ENCODE results near the gene CCBE1.
"Not testable (repeated sequence)": the region's sequence is repeated elsewhere in the genome, so short reads cannot be mapped to it uniquely, and the experiment has no call there.

Gene CCBE1

DNA sequence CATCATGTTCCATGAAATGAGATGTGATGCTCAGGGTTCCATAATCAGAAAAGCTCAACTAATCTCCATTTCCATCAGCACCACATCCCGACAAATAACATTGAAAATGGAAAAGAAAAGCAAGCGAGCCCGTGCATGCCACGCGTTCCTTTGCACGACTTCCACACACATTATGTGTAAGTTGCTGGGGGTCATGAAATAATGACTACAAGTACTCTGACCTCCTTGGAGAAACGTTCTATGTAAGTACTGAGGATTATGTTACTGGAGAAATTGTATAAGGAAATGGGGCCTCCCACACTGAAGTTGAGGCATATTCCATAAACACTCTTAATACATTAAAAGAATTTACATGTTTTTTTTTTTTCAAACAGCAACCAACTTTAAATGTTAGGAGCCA is 38.3 kb downstream of the CCBE1 start:
- DNase-seq (ENCODE audit: low read depth in 2 of 3, low spot score in 2 of 3) = no peak

DNA sequence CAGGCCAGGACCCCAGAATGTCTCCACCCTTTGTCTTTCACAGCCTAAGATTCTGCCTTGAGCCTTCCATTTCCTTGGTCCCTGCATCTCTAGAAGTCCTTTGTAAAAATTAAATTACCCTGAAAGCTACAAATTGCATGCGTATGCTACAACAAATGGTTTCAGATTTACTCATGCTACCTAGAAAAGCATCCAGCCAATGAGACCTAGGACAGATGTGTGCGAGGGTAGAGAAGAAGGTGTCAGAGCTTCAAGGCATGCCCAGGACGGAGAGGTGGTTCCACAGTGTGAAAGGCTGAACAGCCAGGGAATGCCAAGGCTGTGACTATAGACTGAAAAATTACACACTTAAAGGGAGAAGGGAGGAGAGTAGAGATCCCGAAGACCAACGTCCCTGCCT is 40.2 kb downstream of the CCBE1 start:
- no peak for DNase-seq (ENCODE audit: low read depth in 2 of 3, low spot score in 2 of 3)

DNA sequence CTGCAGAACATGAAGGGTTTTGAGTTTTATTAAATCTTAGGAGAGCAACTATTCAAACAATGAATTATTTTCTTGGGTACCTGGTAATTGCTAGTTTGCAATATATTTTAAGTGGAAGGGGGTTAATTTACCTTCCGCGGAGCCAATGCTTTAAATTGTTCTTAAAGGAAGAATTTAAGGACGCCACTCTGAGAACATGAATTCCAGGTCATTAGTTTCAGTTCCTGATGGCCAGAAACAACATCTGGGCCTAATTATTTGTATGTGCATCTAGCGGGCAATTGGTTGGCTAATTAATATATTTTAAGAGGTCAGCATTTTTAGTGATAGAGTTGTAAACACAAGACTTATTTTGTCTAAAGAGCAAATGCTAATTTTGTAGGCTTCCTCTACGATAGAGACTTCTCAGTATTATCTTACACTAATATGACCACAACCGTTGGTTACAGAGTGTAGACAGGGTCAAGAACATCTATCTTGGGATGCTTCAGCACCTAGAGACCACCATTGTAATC is 40.8 kb downstream of the CCBE1 start:
- DNase-seq (ENCODE audit: low read depth in 2 of 3, low spot score in 2 of 3) = no peak

DNA sequence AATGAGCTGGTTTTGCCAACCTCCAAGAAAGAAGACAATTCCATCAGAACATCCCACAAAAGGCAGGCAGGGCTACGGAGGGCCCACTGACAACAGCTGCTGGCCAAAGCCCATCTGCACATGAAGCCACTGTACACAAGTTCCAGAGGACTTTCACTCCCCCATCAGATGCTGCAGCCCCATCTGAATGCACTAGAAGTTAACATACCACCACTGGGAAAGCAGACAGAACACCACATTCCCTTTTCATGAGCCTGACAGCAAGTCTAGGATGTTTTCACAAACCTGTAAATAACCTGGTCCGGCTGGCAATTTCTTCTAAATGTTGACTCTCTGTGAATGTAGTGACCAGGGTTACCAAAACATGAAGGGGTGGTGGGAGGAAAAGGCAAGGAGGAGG is 41.5 kb downstream of the CCBE1 start:
- DNase-seq (ENCODE audit: low read depth in 2 of 3, low spot score in 2 of 3) = no peak

DNA sequence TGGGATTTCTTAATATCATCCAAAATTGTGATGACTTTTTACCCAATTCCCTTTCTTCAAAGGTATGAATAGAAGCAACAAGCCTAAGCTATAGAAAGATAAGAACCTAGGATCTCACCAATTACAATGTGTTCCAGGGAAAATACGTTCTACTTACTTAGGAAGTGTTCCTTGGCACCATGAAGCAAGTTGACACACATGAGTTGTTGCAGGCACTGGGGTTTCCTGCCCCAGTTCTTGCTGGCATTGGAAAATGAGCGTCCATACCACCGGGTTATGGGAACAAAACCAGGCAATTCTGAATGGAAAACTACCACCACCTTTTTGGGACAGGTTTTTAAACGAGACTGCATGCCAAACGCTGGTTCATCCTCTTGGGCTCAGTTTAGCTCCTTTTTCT is 46.2 kb downstream of the CCBE1 start:
- DNase-seq (ENCODE audit: low read depth in 2 of 3, low spot score in 2 of 3) = no peak

DNA sequence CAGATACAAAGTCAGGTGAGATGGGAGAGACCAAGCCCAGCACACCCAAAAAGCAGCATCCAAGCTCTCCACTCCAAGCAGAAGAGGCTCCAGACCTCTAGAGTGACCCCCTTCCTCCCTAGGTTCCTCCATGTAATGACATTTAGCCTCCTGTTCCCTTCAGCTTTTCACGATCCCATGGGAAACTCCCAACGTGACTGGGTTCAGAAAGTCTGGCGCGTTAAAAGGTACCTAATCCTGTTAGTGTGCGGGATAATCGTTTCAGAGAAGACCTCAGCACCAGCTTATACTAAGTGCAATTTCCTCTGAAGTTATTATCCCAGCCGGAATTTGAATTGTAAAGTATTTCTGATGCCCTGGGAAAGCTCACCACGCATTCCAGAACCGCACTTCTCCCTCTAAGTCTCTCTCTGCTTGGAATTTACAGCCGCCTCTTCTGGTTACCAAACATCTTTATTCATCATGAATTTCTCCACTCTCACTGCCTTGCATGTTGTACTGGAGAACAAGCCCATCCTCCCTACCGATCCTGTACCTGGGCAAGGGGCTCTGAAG is 46.9 kb downstream of the CCBE1 start:
- DNase-seq (ENCODE audit: low read depth in 2 of 3, low spot score in 2 of 3) = no peak

DNA sequence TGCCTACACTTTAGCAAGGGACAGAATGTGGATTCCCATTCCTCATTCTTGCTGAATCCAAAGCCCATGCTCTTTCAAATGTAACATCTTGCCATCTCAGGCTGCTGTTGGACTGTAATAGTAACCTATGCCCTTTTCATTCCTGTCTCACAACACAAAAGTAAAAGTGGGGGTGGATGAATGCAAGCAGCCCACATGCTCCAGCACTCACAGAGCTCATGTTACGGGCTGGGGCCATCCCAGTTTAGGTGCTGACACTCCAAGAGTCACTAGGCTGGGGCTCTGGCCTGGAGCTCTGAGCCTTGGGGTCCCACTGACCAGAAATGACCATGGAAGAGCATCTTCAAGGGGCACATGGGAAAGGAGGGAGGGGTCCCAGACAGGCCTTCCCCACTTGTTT is 47.6 kb downstream of the CCBE1 start:
- DNase-seq (ENCODE audit: low read depth in 2 of 3, low spot score in 2 of 3) = no peak

DNA sequence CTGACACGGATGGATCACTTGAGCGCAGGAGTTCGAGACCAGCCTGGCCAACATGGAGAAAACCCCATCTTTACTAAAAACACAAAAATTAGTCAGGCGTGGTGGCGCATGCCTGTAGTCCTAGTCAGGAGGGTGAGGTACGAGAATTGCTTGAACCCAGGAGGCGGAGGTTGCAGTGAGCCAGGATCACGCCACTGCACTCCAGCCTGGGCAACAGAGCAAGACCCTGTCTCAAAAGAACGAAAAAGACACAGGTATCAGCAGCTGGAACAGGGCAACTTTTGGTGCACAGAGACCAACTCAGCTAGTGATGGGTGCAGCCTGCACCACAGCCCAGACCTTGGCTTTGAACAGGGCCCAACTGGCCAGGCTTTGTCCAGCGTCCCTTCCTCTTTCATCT is 48.8 kb downstream of the CCBE1 start:
- not testable (repeated sequence) for DNase-seq (ENCODE audit: low read depth in 2 of 3, low spot score in 2 of 3)

DNA sequence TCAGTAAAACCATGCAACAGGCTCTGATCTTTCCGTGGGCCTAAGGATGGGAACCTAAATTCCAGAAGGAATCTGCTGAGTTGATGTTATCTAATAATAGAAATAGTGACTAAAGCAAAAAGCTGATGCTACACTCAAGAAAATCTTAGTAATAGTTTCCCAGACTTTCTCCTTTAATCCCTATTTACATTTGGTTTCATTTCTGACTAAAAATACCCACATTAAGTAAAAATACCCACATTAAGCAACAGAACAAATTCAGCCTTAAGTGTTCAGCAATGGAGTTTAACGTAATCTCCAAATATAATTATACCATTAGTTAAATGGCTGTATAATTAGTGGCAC is 50.3 kb downstream of the CCBE1 start:
- no peak for DNase-seq (ENCODE audit: low read depth in 2 of 3, low spot score in 2 of 3)

DNA sequence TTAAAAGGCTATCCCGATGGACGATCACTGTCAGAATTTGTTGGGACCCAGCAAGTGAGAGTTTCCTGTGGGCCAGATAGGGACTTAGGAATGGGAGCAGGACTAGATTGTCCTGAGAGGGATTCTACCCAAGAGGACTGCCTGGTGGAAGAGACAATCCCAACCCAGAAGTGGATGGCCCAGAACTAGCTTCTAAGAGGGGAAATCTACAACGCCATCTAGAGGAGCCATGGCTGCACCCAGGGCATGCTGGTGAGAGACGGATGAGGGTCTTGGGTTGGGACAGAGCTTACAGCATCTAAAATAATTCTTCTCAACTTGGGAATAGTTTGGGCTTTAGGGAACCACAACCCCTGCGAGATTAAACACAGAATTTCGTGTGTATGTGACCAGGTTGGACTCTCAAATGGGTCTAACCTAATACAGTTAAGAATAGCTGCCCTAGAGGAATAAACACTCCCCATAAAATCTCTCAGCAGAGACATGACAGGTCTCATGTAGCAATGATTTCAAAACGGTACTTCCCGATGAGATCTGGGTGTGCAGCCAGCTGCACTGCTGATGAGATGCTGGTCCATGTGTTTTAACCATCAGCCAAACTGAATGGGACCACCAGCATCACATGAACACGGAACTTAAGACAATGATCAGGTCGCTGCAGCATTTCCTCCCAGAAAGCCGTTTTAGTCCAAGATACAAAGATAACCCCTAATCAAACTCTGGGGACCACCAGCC is 50.8 kb downstream of the CCBE1 start:
- no peak for DNase-seq (ENCODE audit: low read depth in 2 of 3, low spot score in 2 of 3)

DNA sequence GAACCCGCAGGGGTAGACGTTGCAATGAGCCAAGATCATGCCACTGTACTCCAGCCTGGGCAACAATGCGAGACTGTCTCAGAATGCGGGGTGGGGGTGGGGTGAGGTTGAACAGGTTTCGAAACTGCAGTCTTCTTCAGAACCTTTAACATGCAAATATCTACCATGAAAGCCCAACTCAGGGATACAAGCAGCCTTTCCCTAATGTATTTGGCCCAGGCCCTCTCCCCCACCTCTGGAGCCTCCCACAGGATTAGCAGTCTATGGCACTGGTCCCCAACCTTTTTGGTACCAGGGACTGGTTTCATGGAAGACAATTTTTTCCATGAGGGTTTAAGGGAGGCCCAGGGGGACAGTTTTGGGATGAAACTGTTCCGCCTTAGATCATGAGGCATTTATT is 53.5 kb downstream of the CCBE1 start:
- no peak for DNase-seq (ENCODE audit: low read depth in 2 of 3, low spot score in 2 of 3)

DNA sequence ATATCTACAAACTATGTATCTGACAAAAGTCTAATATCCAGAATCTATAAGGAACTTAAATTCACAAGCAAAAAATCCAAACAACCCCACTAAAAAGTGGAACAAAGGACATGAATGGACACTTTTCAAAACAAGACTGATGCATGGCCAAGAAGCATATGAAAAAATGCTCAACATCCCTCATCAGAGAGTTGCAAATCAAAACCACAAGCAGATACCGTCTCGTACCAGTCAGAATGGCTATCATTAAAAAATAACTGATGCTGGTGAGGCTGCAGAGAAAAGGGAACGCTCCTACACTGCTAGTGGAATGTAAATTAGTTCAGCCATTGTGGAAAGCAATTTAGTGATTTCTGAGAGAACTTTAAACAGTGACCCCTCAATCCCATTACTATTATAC is 56.5 kb downstream of the CCBE1 start:
- no peak for DNase-seq (ENCODE audit: low read depth in 2 of 3, low spot score in 2 of 3)

DNA sequence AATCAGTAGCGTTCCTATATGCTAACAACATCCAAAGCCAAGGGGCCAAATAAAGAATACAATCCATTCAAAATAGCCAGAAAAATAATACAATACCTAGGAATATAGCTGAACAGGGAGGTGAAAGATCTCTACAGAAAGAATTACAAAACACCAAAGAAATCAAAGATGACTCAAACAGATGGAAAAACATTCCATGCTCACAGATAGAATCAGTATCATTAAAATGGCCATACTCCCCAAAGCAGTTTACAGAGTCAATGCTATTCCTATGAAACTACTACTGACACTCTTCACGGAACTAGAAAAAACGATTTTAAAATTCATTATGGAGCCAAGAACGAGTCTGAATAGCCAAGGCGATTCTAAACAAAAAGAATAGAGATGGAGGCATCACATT is 57.4 kb downstream of the CCBE1 start:
- no peak for DNase-seq (ENCODE audit: low read depth in 2 of 3, low spot score in 2 of 3)

DNA sequence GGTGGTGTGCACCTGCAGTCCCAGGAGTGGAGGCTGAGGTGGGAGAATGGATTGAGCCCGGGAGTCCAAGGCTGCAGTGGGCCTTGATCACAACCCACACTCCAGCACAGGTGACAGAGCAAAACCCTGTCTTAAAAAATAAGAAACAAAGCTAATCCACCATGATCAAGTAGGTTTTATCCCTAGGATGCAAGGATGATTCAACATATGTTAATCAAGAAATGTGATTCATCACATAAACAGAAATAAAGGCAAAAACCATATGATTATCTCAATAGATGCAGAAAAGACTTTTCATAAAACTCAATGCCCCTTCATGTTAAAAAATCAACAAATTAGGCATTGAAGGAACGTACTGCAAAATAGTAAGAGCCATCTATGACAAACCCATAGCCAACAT is 58.1 kb downstream of the CCBE1 start:
- no peak for DNase-seq (ENCODE audit: low read depth in 2 of 3, low spot score in 2 of 3)

DNA sequence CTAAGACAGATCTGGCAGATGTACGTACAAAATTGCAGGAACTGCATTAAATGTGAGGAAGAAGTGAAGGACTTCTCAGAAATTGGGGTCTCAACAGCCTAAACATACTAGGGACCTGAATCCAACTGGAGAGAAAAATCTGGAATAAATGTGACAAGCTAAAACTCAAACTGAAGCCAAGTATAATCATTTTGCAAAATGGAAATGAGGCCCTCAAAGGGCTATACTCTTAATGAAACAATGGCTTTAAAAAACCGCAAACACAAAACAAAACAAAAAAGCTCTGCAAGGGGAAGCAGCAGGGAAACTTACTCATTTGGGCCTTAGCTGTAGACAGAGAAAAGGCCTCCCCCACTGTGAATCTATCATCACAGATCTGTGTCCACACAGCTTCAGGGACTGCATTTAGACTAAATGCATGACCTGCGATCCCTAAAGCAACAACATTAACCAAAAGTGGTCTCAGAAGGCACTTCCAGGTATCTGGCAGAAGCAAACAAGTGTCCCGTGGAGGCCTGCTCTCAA is 63.2 kb downstream of the CCBE1 start:
- no peak for DNase-seq (ENCODE audit: low read depth in 2 of 3, low spot score in 2 of 3)

DNA sequence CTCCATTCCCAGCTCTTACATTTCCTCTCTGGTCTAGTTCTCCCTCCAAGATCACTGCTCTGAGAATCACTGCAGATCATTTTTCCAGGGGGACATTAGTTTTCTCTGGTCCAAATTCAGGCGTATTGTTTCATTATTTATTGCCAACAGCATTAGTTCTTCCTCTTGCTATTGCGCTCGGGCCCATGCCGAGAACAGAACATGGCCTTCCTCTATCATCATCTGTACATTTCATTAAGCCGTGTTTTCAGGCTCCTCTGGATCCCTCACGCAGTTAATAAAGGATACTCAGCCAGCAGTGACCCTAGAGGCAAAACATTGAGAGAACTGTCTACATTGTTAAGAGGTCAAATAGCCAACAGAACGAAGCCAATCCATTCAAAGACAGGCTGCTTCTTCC is 63.9 kb downstream of the CCBE1 start:
- DNase-seq (ENCODE audit: low read depth in 2 of 3, low spot score in 2 of 3) = no peak

DNA sequence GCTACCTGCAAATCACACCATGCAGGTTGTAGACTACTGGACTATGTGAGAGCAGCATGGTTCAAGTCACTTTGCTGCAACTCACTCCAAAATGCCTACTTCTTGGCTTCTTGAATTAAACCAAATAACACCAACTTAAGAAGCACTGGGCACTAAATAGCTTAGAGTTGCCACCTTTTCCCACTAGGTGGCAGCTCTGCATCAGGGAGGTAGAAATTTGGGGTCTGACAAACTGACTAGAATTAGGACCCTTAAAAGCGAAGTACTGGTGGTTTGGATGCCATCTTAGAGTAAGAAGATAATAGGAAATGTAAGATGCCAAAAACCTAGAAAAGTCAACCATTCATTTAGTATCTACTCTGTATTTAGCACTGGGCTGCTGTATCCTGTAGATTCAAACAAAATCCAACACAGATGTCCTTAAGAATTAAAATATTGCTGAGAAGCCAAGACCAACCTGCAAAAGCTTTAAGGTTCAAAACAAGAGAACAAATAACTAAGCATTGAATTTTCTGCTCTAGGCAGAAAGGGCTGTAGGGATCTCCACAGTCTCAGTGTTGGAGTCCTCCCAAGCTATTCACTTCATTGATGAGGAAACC is 65.5 kb downstream of the CCBE1 start:
- DNase-seq (ENCODE audit: low read depth in 2 of 3, low spot score in 2 of 3) = no peak

DNA sequence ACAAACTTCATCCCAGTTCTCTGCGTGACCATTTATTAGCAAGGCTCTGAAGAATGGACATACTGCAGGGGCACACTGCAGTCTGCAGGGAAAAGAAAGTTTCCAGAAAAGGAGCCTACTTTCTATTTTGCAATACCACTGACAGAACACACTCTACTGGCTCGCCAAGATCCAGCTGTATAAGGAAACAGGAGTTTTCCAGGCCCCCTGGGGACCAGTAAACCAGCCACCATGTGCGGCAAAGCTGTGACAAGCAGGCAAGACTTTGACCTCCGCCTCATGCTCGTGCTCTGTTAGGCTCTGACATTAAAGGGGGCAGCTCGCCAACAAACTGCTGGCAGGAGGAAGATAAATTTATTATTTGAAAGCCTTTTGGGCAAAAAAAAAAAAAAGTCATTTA is 67.3 kb downstream of the CCBE1 start:
- no peak for DNase-seq (ENCODE audit: low read depth in 2 of 3, low spot score in 2 of 3)

DNA sequence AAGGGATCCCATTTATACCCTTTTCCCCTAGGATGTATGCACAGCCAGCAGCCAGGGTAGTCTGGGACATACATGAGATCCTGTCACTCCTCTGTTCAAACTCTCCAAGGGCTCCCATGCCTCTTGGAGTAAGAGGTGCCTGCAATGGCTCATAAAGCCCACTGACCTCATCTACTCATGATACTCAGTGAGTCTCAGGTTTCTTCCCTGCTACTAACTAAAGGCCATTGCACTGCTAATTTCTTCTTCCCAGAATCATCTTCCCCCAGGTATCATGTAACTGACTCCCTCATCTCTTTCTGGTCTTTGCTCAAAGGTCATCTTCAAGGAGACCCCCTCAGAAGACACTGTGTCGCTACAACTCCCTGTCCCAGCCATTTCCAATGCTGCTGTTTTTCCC is 68.2 kb downstream of the CCBE1 start:
- no peak for DNase-seq (ENCODE audit: low read depth in 2 of 3, low spot score in 2 of 3)

DNA sequence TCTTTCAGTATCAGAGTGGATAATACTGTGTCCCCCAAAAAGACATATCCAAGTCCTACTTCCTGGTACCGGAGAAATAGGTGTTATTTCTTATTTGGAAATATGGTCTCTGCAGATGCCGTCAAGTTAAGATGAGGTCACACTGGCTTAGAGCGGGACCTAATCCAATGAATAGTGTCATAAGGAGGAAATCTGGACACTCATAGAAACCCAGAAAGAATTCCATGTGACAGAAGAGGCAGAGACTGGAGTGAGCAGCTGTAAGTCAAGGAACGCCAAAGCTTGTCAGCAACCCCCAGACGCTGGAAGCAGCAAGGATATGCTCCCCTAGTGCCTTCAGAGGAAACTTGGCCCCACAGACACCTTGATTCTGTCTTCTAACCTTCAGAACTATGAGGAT is 69.8 kb downstream of the CCBE1 start:
- DNase-seq (ENCODE audit: low read depth in 2 of 3, low spot score in 2 of 3) = no peak

DNA sequence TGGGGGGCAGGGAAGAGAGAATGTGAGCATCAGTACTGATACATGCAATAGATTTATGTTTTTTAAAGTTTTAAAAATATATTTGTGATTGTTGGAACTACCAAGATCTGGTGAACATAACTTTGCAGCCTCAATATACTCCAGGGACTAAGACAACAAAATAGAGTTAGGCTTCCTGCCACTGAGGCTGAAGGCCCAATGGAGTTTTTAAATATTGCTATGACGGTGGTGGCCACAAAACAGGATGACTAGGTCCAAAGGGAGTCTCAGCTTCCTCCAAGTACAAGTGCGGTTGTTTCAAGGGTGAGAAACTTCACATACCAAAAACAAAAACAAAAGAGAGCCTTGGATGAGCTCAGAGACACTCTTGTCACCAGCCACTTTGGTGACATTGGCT is 72.9 kb downstream of the CCBE1 start:
- DNase-seq (ENCODE audit: low read depth in 2 of 3, low spot score in 2 of 3) = no peak

Data from activated CD8-positive, alpha-beta memory T cell treated with anti-CD3 and anti-CD28 coated beads for 48 hours (primary cell).